AG04450 (cell line): Measurements from ENCODE around the gene ZFYVE19. TPM values are rescaled to one million over a fixed set of nuclear protein-coding genes. Genes with fewer than 3 reads are reported as not detected.

Experiments
- CTCF ChIA-PET: fragments of 300-600, 350-600 bp; formaldehyde crosslinking; extraction: SDS; loops from one replicate; lab custom pipeline; 2022; ENCODE audit warnings: antibody characterized with exemption, inconsistent platforms; lab: Charles Lee
- POLR2A ChIA-PET: fragments of 350-600 bp; formaldehyde crosslinking; extraction: SDS; loops from one replicate; lab custom pipeline; 2021; ENCODE audit warnings: antibody characterized with exemption, inconsistent platforms; lab: Yijun Ruan, JAX
- DNase-seq: peaks from one replicate; pipeline ENCODE4 v3.0.0-alpha.2; 2011; ENCODE audit warnings: low read depth, low spot score
- H3K27ac ChIP-seq: one replicate; pipeline ENCODE4 v1.5.1; 2012; ENCODE audit warnings: low read depth, low read length, control low read depth
- H3K27me3 ChIP-seq: one replicate; pipeline ENCODE4 v1.6.0; 2012; ENCODE audit warnings: low read length; ENCODE audit not compliant: control insufficient read depth, insufficient read depth
- H3K4me3 ChIP-seq: 2 replicates; pipeline ENCODE4 v1.5.1; 2011; ENCODE audit warnings: mild to moderate bottlenecking, low read depth, low read length, control low read depth
- H3K9me3 ChIP-seq: 2 replicates; pipeline ENCODE4 v1.5.1; 2012; ENCODE audit warnings: low read length; ENCODE audit not compliant: control insufficient read depth, insufficient read depth
- polyA plus RNA-seq: library from polyadenylated mRNA; depleted of rRNA; stranded (reverse); fragments of >200 nt; gene quantifications from 2 replicates; pipeline ENCODE4 v1.2.3, GENCODE V29; 2011
- TF ChIP-seq, protein P1 (sequence below): IDR thresholded peaks from 2 replicates; pipeline ENCODE4 v1.5.1; 2011; ENCODE audit warnings: low read depth, low read length, control low read depth, inconsistent platforms

The ZFYVE19 gene
- polyA plus RNA-seq, 1 experiment = 15.6 TPM

DNA sequence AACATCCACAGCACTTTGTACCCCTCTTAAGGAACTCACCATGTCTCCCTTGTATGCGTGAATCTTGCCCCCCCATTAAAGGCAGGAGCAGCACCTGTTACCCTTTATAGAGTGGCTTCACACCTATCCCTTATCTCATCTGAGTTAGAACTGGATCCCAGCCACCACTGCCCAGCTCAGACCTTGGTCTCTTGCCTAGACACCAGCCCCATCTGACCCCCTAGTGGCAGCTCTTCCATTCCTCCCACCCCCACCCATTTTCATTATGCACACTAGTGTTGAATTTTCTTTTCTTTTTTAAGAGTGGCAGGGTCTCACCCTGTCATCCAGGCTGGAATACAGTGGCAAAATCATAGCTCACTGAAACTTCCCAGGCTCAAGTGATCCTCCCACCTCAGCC is 3.2 kb upstream of the ZFYVE19 start:
- no peaks in the 10 kb centered on the region; the same call in 1 of the 2 replicates for H3K9me3 ChIP-seq
- TF ChIP-seq, protein P1, sequence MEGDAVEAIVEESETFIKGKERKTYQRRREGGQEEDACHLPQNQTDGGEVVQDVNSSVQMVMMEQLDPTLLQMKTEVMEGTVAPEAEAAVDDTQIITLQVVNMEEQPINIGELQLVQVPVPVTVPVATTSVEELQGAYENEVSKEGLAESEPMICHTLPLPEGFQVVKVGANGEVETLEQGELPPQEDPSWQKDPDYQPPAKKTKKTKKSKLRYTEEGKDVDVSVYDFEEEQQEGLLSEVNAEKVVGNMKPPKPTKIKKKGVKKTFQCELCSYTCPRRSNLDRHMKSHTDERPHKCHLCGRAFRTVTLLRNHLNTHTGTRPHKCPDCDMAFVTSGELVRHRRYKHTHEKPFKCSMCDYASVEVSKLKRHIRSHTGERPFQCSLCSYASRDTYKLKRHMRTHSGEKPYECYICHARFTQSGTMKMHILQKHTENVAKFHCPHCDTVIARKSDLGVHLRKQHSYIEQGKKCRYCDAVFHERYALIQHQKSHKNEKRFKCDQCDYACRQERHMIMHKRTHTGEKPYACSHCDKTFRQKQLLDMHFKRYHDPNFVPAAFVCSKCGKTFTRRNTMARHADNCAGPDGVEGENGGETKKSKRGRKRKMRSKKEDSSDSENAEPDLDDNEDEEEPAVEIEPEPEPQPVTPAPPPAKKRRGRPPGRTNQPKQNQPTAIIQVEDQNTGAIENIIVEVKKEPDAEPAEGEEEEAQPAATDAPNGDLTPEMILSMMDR = no peak
- no peak for DNase-seq
- no peak overlapping the region for H3K27ac ChIP-seq
- CTCF ChIA-PET = interaction anchor here (0.6 to 0.7 kb wide), 2 partner anchors 214 to 266 kb away, joined by 4 to 5 read pairs; no protein-coding TSS in a partner anchor
- no peaks in the 10 kb centered on the region for H3K27me3 ChIP-seq
- POLR2A ChIA-PET = no interaction called here
- no peak overlapping the region for H3K4me3 ChIP-seq

- no peaks in the 10 kb centered on the region for H3K27me3 ChIP-seq
- H3K27ac ChIP-seq = no peak overlapping the region
- H3K4me3 ChIP-seq = peak overlapping the region; percentile 98
- no peak for DNase-seq
- no peaks in the 10 kb centered on the region; the same call in 1 of the 2 replicates for H3K9me3 ChIP-seq
- ChIA-PET CTCF (no interaction called here), POLR2A (interaction anchor here (0.8 to 1.4 kb wide), 2 partner anchors 9 to 557 kb away, joined by 3 to 4 read pairs; no protein-coding TSS in a partner anchor)
- TF ChIP-seq, protein P1 = no peak
Measured at GRCh38 chr15:40806672-40807027, 239 bp upstream of the ZFYVE19 start.

DNA sequence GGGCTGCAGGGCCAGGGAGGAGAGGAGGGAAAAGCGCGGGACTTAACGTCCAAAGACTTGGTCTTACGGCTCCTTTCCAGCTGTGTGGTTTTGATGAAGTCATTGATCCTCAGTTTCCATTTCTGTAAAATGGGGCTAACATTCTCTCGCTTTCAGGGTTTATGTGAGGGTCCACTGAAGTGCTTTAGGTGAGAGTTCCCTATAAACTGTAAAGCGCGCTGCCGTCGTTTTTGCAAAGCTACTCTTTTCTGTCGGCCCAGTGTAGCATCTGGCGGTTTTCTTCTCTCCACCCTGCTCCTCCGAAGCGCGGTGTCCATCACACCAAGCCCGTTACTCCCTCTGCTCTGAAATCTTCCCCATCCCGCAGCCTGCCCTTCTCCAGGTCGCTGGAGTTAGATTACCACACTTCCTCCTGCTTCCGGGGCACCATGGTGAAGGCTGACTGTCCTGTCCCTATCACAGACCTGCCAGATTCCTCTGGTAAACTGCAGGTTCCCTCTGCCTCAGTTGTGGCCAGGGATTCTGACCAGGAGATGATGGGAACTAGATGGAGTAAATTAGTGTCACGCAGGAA is 1.1 kb downstream of the ZFYVE19 start:
- no peak for DNase-seq
- ChIA-PET POLR2A (no interaction called here), CTCF (interaction anchor here (0.6 kb wide), 1 partner anchor 59 kb away, joined by 3 read pairs; no protein-coding TSS in a partner anchor)
- TF ChIP-seq, protein P1 = no peak
- Histone ChIP-seq H3K27ac (no peak overlapping the region), H3K27me3 (no peaks in the 10 kb centered on the region), H3K4me3 (peak overlapping the region; percentile 98), H3K9me3 (no peaks in the 10 kb centered on the region; the same call in 1 of the 2 replicates)

GRCh38 chr15:40808861-40809450 is 2.1 kb downstream of the ZFYVE19 start:
- Histone ChIP-seq H3K27me3 (no peaks in the 10 kb centered on the region), H3K4me3 (no peak overlapping the region), H3K27ac (no peak overlapping the region), H3K9me3 (no peaks in the 10 kb centered on the region; the same call in 1 of the 2 replicates)
- ChIA-PET CTCF (no interaction called here), POLR2A (no interaction called here)
- TF ChIP-seq, protein P1 = no peak
- DNase-seq = no peak

DNA sequence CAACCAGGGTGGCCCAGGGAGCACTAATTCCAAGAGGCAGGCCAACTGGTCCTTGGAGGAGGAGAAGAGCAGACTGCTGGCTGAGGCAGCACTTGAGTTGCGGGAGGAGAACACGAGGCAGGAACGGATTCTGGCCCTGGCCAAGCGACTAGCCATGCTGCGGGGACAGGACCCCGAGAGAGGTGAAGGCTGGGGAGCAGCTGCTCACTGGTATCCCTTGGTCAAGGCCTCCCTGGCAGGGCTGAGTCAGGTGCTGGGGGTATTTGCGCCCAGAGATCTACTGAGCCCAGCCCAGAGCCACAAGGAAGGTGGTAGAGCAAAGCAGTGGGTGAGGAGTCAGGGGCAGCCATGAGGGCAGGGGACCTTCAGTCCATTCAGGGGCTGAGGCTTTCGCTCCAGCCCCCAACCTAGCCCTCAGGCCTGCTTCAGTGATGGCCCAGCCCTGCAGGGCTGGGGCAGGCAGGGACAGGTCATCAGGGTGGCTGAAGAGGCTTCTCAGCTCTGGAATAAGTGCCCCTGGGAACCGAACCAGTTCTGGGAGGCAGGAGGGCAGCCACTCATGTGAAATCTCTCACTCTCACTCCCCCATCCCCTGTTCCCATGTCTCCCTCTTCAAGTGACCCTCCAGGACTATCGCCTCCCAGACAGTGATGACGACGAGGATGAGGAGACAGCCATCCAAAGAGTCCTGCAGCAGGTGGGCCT is 6.0 kb downstream of the ZFYVE19 start:
- ChIA-PET CTCF (no interaction called here), POLR2A (no interaction called here)
- no peak for DNase-seq
- TF ChIP-seq, protein P1 = no peak
- H3K9me3 ChIP-seq = no peaks in the 10 kb centered on the region
- no peak overlapping the region for H3K27ac ChIP-seq
- no peak overlapping the region for H3K4me3 ChIP-seq
- H3K27me3 ChIP-seq = no peaks in the 10 kb centered on the region
